Measurements from ENCODE around the gene ZNF225.

DNA sequence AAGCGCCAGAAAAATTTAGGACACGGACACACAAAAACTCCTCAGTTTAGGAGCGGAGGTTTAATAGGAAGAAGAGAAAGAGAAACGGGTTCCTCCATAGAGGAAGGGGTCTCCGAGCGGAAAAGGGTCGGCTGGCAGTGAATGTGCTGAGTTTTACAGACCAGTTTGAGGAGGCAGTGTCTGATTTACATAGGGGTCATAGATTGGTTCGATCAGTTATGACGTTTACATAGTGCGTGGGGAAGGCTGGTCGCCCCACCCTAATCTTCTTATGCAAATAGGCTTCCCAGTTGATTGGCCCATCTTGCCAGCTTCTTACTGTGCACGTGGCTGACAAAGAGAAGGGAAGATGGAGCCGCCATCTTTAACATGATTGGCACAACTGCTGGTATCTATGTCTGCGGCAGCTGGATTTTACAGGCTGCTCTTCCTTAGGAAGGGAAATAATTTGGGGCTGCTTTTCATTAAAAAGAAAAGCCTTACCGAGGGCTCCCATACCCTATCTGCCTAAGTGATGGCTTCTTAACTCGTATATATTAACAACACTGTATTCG, 1.2 kb upstream of the ZNF225 start:
- TF ChIP-seq POLR2A (IDR thresholded peaks at IDR 0.05), result no peak
- TF ChIP-seq, protein P1, sequence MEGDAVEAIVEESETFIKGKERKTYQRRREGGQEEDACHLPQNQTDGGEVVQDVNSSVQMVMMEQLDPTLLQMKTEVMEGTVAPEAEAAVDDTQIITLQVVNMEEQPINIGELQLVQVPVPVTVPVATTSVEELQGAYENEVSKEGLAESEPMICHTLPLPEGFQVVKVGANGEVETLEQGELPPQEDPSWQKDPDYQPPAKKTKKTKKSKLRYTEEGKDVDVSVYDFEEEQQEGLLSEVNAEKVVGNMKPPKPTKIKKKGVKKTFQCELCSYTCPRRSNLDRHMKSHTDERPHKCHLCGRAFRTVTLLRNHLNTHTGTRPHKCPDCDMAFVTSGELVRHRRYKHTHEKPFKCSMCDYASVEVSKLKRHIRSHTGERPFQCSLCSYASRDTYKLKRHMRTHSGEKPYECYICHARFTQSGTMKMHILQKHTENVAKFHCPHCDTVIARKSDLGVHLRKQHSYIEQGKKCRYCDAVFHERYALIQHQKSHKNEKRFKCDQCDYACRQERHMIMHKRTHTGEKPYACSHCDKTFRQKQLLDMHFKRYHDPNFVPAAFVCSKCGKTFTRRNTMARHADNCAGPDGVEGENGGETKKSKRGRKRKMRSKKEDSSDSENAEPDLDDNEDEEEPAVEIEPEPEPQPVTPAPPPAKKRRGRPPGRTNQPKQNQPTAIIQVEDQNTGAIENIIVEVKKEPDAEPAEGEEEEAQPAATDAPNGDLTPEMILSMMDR (IDR thresholded peaks at IDR 0.05), result no peak

Data from Peyer's patch (tissue), 4 donors.